Stimulated activated CD8-positive, alpha-beta memory T cell treated with anti-CD3 and anti-CD28 coated beads, Interleukin-4, amount 100 ng/mL, for 4 hours (primary cell): ENCODE data around the gene TTC16.
"Not testable (repeated sequence)": the region's sequence is repeated elsewhere in the genome, so short reads cannot be mapped to it uniquely, and the experiment has no call there.

Experiments used
- DNase-seq, 2 donors: peaks; one replicate each; pipeline ENCODE4 v3.0.0-alpha.2; 2020; ENCODE audit warnings: low read depth in 2 of 2, low spot score in 1 of 2

TTC16 gene

DNA sequence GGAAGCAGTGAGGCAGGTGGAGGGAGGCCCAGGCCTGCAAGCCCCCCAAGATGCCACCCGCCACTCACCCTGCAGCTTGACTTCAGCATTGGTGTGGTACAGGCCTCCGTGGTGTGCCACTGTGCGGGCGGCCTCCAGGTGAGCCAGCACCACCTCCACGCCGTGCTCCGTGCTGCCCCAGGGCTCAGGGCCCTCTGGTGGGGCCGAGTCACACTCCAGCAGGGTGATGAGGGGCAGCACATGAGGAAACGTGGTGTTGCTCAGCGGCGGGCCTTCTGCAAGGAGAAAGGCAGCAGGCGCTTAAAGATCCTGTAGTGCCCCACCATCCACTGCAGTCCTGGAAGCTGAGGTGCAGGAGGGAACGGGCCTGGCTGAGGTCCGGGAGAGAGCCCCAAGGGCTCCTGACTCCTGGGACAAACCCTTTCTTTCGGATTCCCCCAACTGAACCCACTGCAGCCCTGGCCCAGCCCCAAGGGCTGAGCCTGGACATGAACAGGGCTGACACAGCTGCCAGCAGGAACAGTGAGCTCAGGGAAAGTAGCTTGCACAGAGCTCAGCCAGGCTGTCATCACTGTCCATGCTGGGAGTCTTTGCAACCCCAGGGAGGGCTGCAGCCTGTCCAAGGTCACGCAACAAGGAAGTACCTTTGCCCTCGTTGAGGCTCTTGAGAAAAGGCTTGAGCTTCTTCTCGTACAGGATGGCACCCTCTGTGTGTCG is 23.9 kb downstream of the TTC16 start:
- DNase-seq, result no peak

DNA sequence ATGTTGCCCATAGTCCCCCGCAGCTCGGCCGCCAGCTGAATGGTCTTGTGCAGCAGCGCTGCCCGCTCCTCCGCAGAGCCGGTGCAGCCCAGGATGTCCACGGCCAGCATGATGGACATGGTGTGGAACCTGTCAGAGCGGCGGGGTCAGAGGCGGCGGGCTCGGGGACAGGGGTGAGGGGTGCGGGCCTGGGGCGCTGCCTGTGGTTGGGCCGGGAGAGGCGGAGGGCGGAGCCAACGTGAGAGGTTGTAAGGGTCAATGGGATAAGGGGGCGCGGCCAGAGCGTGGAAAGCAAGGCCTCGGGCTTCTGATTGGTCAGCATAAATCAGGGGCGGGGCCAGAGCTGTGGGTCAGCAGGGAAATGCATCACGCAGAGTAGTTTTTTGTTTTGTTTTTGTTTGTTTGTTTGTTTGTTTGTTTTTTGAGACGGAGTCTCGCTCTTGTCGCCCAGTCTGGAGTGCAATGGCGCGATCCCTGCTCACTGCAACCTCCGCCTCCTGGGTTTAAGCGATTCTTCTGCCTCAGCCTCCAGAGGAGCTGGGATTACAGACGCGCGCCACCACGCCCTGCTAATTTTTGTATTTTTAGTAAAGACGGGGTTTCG is 26.1 kb downstream of the TTC16 start:
- no peak for DNase-seq

DNA sequence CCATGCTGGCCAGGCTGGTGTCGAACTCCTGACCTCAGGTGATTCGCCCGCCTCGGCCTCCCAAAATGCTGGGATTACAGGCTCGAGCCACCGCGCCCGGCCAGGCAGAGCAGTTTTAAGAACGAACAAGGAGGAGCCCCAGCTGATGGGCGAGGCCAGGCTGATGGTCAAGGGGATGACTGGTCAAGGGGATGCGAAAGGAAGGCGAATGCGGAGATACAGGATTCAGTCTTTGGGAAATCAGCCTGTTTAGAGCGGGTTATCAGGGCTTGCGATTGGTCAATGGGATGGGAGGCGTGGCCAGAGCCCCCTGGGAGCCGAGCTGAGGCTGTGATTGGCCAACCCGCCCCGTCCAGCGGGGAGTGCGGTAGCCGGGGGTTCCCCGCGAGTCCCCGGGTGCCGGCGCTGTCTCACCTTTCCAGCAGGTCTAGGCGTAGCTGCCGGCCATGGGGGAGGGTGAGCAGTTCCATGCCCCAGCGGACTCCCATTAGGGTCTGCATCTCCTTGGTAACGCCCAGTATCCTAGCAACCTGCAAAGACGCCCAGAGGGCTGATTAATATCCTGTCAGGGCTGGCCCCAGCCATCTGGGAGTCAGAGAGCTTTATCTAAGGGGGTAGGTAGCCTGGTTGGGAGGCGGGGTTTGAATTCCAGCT is 26.7 kb downstream of the TTC16 start:
- no peak for DNase-seq

GRCh38 chr9:127744398-127745110 is 28.7 kb downstream of the TTC16 start:
- DNase-seq, result no peak

DNA sequence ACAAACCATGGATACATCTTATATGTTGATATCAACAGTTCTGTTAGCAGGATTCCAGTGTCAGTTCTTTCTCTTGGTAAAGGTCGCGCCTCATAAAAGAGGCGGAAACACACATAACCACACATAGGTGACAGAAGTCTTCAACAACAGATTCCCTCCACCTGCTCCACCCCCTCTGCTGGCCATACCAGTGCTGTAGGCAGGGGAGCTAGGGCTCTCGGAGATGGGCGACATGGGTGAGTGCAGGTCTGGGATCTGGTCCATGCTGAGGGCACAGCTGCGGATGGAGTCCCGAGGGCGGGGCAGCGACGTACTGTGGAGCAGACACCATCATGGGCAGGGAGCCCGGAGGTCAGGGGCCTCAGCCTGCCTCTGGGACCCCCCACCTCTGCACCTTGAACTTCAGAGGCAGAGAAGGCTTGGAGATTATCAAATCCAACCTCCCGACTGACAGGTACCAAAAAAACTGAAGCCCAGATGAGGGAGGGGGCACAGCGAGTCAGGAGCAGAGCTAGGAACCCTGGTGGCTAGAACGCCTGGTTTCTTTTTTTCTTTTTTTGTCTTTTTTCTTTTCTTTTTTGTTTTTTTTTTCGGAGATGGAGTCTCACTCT is 31.2 kb downstream of the TTC16 start:
- no peak for DNase-seq

DNA sequence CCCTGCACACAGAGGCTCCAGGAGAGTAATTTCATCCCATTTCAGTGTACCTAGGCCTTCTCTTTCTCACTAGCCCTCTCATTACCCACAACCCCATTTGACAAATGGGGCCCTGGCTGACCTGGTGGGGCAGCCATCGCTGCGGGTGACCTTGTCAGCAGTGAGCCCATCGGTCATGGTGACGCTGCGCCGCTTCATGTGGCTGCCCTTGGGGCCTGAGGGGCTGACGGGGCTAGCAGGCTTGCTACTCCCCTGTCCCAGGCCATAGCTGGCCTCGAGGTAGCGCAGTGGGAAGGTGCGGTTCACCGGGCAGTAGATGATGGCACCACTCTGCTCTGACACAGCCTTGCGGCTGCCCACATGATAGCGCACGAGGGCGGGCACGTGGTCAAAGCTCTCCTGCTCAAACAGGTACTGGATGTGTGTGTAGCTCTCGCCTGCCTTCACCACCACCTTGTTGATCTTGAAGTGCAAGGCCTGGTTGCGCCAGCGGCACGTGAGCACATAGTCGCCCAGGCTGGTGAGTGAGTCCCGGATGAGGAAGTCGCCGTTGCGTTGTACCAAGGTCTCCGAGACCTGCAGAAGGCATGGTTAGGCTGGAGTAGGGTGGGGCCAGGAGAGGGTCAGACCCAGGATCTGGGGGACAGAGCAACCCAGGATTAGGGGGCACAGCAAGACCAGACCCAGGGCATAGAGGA is 33.4 kb downstream of the TTC16 start:
- DNase-seq, result no peak

DNA sequence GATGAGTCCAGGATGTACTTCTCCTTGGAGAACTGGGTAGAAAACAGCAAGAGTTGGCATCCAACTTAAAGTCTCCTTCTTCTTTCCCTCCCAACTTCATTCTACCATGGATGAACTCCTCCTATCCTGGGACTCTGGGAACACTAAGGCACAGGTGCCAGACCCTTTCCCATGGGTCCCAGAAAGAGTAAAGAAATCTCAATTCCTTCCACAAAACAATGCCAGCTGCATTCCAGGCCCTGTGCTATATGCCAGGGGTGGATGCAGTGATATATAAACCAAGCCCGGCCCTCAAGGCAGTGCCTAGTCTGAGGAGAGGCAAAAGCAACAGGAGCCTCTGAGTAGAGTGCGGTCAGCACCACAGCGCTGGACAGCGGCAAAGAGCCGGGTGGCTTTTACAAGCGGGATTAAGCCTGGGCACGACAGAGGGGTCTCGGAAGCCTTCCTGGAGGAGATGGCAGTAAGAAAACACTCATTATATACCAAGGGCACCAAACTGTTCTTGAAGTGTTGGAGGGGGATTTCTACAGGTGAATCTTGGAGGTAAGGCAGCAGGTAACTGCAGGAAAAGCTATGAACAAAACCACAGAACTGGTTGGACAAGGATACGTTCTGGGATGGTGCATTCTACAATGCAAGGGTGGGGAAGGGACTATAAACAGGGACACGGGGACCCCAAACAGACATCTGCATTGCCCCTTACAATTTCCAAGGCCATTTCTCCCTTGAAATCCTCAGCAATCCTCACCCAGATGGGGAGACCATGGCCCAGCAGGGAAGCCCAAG is 35.6 kb downstream of the TTC16 start:
- no peak for DNase-seq

GRCh38 chr9:127753148-127753547 is 37.3 kb downstream of the TTC16 start:
- no peak for DNase-seq

- DNase-seq, result no peak
Measured at GRCh38 chr9:127753622-127754021, 37.7 kb downstream of the TTC16 start.

DNA sequence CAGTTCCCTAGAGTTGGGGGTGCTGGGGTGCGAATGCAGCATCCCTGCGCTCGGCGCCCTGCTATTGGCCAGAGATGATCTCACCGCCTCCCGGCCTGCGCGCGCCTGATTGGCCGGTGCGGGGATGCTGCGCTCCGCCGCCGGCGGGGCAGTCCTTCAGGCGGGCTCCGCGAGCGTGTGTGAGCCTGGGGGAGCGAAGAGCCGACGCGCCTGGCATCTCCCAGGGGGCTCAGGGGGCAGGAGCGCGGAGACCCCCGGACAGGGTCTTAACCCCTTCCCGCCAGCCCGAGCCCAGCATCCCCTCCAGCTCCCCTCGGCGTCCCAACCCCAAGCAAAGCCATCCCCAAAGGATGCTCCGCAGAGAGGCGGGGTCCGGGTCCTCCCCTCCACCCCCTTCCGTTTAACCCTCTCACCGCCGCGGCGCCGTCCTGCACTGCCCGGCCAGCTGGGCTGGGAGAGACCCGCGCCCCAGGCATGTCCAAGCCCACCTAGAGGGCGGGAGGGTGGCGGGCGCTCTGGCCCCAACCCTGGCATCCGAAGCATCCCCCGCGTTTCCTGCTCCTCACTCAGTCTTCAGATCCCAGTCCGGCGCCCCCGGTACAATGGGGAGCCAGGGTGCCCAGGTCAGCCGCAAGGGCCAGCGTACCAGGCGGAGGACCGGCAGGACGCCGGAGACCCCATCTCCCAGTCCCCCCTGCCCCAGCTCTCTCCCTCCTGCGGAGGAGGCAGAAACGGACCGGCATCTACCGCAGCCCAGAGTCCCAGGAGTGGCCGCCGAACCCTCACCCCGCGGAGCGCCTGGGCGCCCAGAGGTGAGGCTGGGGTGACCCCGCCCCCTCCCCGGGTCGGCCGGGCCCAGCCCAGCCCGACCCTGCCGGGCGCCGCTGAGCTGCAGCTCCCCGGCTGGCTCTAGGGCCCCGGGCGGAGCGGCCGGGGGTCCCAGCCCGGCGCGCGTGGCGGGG is 38.5 kb downstream of the TTC16 start:
- no peak for DNase-seq

- DNase-seq, result no peak
Measured at GRCh38 chr9:127755061-127756060, 39.5 kb downstream of the TTC16 start.

GRCh38 chr9:127756233-127756632 is 40.4 kb downstream of the TTC16 start:
- DNase-seq, result no peak

GRCh38 chr9:127756776-127757175 is 40.9 kb downstream of the TTC16 start:
- DNase-seq, result not testable (repeated sequence)

DNA sequence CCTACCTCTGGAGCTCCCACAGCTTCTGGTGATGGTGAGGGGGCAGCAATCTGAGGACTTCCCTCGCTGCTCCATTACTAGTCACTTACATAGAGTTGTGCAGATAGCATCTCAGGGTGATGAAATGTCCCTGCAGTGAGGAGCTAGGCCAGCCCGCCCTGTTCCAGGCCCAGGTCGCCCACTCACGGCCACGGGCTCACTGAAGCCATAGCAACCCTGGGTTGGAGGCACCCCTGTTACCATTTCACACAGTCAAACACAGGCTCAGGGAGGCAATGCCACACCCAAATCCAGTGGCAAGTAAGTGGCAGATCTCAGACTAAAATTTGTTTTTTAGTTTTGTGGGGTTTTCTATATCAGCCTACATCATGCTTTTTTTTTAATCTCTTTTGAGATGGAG is 43.0 kb downstream of the TTC16 start:
- DNase-seq, result no peak

- DNase-seq, result no peak
Measured at GRCh38 chr9:127761061-127761460, 45.2 kb downstream of the TTC16 start.

GRCh38 chr9:127761491-127761956 is 45.6 kb downstream of the TTC16 start:
- no peak for DNase-seq

GRCh38 chr9:127762111-127762676 is 46.3 kb downstream of the TTC16 start:
- DNase-seq, result no peak
